GM12878 (cell line): ENCODE measurements around the gene RAB24.

Experiments used
- EGR1 ChIP-seq, 2 experiments: IDR thresholded peaks; 1 replicate in 1 of 2; 2 replicates in 1 of 2; pipeline ENCODE4 v1.6.1; 2011 to 2012; ENCODE audit warnings: low read depth in 2 of 2, low read length in 2 of 2, borderline replicate concordance in 1 of 2, mild to moderate bottlenecking in 1 of 2, moderate library complexity in 1 of 2
- IKZF2 ChIP-seq, 2 experiments: fragments of 450-650 bp; IDR thresholded peaks; 2 replicates each; pipeline ENCODE4 v1.6.1; 2017; ENCODE audit warnings: mild to moderate bottlenecking in 2 of 2, moderate library complexity in 2 of 2
- SRF ChIP-seq, 2 experiments: IDR thresholded peaks; 2 replicates each; pipeline ENCODE4 v1.6.1; 2011; ENCODE audit warnings: low read depth in 2 of 2, low read length in 2 of 2, mild to moderate bottlenecking in 1 of 2, moderate library complexity in 1 of 2
- TAF1 ChIP-seq: IDR thresholded peaks from 2 replicates; pipeline ENCODE4 v1.6.1; 2011; ENCODE audit warnings: mild to moderate bottlenecking, low read depth, low read length, borderline replicate concordance
- TF ChIP-seq, protein P1 (sequence below), 3 experiments: IDR thresholded peaks in 2 of 3; conservative IDR thresholded peaks in 1 of 3; 2 replicates each; pipeline ENCODE4 v1.5.1; 2011; ENCODE audit warnings: low read depth in 3 of 3, low read length in 3 of 3, mild to moderate bottlenecking in 3 of 3, control low read depth in 2 of 3, moderate library complexity in 2 of 3, inconsistent platforms in 1 of 3, mixed read lengths in 1 of 3; ENCODE audit not compliant: control insufficient read depth in 2 of 3, insufficient read depth in 1 of 3; ENCODE audit errors: extremely low read depth in 1 of 3
- TF ChIP-seq, protein P2 (sequence below): IDR thresholded peaks from 2 replicates; pipeline ENCODE4 v1.6.1; 2012; ENCODE audit warnings: low read depth, low read length, improper control_type of control experiment
- TF ChIP-seq, protein P3 (sequence below): fragments of 450-650 bp; IDR thresholded peaks from 2 replicates; pipeline ENCODE4 v1.6.1; 2017; ENCODE audit warnings: mild to moderate bottlenecking

DNA sequence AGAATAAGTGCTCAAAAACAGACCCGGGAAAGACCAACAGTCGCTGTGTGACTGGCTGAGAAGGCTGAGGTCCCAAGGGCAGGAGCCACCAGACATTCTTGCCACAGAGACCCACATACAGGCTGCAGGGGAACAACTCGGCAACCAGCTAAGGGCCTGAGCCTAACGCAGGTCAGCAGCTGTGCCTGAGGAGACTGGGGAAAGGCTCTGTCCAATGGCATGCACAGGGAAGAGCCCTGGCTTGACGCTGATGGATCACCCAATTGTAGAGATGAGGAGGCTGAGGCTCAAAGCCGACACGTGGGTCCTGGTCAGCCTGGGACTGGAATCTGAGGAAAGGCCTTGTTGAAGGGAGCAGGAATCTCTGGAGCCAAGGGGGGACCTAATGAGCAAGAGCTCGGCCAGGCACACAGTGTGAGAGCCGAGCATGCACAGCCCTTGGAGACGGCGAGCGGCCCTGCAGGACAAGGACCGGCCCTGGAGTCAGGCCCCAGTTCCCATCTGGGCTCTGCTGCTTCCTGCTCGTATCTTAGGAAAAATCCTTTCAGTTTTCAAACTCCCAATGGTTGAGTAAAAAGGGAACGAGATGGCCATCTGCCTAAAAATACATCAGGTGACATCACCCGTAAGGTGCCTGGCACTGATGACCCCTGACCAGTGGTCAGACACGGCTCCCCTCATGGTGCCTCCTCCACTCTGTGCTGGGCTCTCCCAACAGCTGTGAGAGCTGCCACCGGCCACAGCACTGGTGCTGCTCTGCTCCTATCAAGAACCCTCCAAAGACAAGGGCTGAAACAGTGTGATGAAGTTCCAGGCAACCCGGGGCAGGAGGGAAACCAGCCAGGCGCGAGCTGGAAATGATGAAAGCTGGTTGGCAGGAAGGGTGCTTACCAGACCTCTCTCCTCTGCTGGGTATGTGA lies 31.5 kb upstream of the RAB24 start:
- TF ChIP-seq, protein P1, sequence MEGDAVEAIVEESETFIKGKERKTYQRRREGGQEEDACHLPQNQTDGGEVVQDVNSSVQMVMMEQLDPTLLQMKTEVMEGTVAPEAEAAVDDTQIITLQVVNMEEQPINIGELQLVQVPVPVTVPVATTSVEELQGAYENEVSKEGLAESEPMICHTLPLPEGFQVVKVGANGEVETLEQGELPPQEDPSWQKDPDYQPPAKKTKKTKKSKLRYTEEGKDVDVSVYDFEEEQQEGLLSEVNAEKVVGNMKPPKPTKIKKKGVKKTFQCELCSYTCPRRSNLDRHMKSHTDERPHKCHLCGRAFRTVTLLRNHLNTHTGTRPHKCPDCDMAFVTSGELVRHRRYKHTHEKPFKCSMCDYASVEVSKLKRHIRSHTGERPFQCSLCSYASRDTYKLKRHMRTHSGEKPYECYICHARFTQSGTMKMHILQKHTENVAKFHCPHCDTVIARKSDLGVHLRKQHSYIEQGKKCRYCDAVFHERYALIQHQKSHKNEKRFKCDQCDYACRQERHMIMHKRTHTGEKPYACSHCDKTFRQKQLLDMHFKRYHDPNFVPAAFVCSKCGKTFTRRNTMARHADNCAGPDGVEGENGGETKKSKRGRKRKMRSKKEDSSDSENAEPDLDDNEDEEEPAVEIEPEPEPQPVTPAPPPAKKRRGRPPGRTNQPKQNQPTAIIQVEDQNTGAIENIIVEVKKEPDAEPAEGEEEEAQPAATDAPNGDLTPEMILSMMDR (IDR thresholded peaks at IDR 0.05 in 2 of 3, conservative IDR thresholded peaks at IDR 0.05 in 1 of 3; ENCODE audit: control insufficient read depth in 2 of 3, extremely low read depth in 1 of 3, insufficient read depth in 1 of 3, low read depth in 3 of 3, low read length in 3 of 3): no peak
- TF ChIP-seq TAF1 (no peak), SRF (IDR thresholded peaks at IDR 0.05; ENCODE audit: low read depth in 2 of 2, low read length in 2 of 2) (no peak), IKZF2 (IDR thresholded peaks at IDR 0.05) (no peak), EGR1 (IDR thresholded peaks at IDR 0.05; ENCODE audit: borderline replicate concordance in 1 of 2, low read depth in 2 of 2, low read length in 2 of 2) (no peak)
- TF ChIP-seq, protein P2, sequence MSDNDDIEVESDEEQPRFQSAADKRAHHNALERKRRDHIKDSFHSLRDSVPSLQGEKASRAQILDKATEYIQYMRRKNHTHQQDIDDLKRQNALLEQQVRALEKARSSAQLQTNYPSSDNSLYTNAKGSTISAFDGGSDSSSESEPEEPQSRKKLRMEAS: no peak
- TF ChIP-seq, protein P3, sequence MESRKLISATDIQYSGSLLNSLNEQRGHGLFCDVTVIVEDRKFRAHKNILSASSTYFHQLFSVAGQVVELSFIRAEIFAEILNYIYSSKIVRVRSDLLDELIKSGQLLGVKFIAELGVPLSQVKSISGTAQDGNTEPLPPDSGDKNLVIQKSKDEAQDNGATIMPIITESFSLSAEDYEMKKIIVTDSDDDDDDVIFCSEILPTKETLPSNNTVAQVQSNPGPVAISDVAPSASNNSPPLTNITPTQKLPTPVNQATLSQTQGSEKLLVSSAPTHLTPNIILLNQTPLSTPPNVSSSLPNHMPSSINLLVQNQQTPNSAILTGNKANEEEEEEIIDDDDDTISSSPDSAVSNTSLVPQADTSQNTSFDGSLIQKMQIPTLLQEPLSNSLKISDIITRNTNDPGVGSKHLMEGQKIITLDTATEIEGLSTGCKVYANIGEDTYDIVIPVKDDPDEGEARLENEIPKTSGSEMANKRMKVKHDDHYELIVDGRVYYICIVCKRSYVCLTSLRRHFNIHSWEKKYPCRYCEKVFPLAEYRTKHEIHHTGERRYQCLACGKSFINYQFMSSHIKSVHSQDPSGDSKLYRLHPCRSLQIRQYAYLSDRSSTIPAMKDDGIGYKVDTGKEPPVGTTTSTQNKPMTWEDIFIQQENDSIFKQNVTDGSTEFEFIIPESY: no peak
